DMS153 treated with DMSO at 0.1 percent for 48 hours (cell line): ENCODE data around the gene SACS.
A peak's percentile ranks its signal among the peaks of the same experiment; 100 is the strongest.
"Not testable (repeated sequence)": the region's sequence is repeated elsewhere in the genome, so short reads cannot be mapped to it uniquely, and the experiment has no call there.

ENCODE experiments used
- DNase-seq: peaks from one replicate; lab custom pipeline; 2025; ENCODE audit not compliant: unreplicated experiment; lab: John Stamatoyannopoulos, UW

The SACS gene

DNA sequence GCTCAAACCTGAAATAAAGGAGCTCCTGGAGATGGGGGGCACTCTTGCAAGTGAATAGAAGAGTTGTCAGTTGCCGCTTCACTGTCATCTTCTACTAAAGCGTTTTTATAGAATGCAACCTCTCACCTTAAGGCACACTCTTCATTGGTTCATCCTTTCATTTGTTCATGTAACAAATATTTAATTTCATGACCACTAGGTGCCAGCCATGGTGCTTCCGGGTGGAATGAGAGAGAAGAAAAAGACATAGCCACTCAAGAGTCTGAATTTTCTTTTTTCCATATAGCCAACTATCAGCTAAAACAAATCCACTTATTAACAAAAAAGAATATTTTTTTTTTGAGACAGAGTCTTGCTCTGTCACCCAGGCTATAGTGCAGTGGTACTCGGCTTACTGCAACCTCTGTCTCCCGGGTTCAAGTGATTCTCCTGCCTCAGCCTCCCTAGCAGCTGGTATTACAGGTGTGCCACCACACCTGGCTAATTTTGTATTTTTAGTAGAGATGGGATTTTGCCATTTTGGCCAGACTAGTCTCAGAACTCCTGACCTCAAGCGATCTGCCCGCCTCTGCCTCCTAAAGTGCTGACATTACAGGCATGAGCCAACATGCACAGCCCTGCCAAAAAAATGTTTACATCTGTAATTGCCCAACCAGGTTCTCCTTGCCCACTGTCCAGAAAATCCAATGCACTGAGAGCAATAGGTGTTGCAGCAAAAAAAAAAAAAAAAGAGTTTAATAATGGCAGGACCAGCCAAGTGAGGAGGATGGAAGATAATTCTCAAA is 22.1 kb upstream of the SACS start:
- no peak for DNase-seq

DNA sequence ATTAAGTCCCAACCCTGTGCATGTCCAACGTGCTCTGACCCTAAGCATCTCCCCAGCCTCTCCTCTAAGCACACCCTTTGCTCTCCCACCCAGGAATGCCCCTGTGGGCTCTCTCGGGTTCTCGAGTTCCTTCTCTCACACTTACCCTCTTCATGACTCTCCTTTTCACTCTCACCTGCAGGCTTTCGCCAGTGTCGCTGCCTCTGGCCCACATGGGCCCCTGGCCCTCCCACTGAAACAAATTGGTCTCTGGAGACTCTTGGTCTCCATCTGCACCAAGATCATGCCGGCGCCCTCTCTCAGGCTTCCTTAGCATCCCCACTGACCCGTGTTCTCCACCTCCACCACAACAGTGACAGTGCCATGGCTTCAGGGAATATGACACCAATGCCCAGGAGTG is 19.6 kb upstream of the SACS start:
- no peak for DNase-seq

DNA sequence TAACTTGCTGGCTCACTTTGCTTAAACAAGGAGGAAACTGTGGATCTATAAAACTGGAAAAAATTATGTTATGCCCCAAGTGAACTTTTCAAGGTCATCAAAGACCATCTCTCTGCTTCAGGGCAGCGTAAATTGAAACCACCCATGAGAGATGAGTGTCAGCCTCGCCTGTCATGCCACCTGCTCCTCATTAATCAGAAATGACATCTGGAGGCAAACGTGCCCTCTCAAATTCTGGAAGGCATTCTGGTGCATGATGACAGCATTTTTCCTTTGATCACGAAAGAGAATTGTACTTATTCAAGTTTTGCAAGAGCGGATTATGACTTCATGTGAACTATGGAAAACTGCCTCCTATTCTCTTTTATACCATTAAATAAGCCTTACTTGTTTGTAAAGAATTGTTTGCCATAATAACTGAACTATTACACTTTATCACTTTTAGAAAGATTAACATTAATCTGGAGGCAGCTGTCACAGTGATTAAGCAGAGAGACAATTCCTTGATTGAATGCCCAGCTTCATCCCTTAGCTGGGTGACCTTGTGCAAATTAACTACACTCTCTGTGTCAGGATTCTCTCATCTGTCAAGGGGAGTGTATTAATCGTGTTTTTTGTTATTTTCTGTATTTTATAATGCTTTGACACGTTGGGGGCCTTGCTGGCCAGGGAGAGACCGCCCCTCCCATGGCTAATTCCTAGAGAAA is 17.0 kb upstream of the SACS start:
- DNase-seq: peak; percentile 36

DNA sequence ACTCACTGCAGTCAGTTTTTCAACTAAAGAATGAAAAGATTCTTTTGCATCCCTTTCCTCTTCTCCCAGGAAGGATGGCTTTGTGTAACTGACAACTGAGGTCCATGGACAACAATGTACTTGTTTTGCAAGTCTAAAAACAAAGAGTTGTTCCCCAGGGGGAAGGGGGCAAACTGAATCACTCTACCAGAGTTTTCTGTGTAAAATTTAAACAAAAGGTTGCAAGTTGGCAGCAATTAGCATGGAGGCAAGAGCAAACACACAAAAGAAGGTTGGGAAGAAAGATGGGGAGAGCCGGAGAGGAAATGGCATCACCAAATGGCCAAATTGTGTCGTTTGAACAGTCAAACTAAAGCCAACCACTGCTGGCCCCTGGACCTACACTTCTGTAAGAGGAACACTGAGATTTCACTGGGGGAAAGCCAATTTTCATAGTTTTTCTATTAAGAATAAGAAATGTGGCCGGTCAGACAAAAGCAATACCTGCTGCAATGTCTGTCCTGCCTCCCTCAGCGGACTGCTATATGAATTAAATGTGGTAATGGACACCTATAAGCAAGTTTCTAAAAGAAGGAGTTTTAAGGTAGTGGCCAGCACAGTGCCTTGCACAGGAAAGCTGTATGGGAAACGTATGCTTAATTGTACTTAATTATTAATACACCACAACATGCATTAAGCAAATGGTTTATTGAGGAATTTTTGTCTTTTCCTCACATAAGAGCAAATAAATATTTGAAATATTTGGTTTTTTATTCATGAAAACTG is 16.1 kb upstream of the SACS start:
- DNase-seq: no peak

DNA sequence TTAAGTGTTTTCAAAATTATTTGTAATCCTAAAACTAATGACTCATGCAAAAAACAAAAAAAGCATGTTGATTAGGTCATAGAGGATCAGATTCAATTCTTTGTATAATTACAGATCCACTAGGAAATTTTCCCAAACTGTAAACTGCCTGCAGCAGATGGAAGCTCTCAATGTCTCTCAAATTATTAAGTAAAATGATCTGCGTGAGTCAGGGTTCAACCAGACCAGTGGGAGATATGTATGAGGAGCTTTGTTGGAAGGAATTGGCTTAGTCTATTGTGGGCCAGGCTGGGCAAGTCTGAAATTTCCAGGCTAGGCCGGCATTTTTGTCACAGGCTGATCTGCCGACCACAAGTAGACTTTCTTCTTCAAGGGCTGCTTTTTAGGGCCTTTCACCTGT is 14.4 kb upstream of the SACS start:
- DNase-seq: no peak

DNA sequence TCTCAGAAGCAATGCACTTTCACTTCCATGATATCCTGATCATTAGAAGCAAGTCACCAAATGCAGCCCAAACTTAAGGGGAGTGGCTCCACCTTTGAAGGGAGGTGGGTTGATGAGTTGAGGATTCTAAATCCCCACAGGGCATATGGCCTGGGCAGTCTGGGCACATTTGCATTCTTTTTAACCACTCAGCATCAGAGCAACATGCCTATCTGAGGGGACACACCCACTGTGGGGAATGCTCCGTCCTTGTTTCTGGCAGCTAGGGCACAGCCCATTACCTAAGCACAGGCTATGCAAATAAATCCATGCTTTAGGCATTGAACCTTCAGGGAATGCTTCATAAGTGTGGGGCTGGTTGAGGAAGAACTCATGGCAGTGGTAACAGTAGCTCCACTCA is 12.3 kb upstream of the SACS start:
- no peak for DNase-seq

DNA sequence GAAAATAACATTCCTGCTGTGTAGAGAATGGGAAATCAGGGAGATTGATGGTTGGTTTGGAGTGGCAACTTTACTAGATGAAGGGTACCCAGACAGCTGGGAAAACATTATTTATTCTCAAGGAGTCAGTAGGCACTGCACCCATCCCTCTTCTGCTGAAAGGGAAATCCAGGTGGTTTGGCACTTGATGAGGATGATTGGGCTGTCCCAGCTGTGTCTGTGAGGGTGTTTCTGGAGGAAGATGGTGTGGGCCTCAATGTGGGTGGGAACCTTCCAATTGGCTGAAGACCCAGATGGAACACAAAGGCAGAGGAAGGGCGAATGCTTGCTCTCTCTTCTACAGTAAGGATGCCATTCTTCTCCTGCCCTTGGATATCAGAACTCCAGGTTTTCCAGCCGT is 10.4 kb upstream of the SACS start:
- no peak for DNase-seq

DNA sequence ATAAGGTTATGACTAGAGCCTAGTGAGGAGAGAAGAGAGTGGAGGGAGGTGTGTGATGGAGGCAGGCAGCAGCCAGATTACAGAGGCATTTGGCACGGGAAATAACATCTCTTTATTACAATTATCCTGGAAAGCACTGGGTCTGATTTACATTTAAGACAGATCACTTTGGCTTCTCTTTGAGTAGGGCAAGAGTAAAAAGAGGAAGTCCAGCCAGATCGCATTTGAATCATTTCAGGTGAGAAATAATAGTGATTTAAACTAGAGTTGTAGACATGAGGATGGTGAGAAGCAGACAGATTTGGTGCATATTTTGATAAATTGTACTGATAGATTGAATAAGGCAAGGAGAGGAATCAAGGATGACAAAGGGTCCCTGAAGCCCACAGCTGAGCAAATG is 9.6 kb upstream of the SACS start:
- no peak for DNase-seq

DNA sequence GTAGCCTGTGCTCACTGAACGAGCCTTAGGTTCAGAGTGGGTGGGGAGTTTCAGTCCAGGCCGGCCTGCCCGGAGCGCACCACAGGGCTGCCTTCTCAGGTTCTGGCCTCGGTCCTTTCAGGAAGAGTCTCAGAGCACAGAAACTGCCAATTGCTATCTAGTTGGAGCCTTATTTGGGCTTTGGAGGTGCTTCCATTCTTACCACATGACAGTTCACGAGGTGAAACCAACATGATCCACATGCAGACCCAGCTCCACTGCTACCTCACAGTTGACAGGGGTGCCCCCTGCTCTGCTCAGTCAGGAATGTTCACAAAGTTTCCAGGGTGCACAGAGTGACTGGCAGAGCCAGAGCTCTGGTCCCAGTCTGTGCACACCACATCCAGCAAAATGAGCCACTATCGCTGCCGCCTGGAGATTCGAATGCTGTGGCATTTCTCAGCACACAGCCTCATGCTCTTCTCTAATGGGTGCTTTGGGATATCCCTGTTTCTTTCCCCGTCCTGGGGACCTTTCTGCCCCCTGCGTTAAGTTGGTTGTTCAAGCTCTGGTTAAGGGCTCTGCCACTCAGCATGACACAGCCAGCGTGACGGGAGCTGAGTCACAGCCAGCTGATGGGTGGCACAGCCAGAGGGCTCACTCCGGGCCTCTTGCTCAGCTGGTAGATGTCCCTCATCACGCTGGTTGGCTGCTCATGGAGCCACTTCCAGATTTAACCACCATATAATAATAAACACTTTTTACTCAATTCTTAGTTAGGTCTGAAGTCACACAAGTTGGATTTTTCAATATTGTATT is 7.5 kb upstream of the SACS start:
- no peak for DNase-seq

DNA sequence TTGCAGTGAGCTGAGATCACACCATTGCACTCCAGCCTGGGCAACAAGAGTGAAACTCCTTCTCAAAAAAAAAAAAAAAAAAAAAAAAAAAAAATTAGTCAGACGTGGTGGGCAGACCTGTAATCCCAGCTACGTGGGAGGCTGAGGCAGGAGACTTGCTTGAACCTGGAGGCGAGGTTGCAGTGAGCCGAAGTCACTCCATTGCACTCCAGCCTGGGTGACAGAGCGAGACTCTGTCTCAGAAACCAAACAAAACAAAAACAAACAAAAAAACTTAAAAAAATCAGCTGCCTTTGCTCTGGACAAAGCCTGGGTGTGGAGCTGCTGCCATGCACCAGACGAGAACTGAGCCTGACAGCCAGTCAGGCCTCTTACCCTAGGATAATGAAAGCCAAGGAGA is 6.8 kb upstream of the SACS start:
- not testable (repeated sequence) for DNase-seq

DNA sequence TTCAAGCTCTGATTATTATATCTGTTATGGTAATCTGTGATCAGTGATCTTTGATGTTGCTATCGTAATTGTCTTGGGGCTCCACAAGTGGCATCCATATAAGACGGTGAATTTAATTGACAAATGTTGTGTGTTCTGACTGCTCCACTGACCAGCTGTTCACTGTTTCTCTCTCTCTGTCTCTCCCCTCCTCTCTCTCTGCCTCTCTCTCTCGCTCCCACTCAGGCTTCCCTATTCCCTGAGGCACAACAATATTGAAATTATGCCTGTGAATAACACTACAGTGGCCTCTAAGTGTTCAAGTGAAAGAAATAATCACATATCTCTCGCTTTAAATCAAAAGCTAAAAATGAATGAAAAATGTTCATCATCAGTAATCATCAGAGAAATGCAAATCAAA is 4.4 kb upstream of the SACS start:
- no peak for DNase-seq

DNA sequence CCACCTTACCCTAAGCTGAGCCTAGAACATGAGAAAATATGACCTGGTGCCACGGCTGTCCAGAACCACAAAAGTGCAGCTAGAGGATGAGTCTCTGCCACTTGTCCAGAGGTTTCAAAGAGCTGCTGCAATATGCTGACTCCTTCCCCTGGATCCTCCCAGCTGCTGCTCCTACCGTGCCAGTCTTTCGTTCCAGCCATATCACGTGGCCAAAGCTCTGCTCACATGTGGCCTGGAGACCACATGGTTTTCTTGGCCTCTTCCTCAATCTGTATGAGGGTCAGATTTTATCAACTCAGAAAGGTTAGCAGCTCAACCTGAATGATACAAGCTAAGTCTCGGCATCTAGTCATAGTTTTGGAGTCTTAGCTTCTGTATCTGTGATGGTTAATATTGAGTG is 3.2 kb upstream of the SACS start:
- DNase-seq: no peak

DNA sequence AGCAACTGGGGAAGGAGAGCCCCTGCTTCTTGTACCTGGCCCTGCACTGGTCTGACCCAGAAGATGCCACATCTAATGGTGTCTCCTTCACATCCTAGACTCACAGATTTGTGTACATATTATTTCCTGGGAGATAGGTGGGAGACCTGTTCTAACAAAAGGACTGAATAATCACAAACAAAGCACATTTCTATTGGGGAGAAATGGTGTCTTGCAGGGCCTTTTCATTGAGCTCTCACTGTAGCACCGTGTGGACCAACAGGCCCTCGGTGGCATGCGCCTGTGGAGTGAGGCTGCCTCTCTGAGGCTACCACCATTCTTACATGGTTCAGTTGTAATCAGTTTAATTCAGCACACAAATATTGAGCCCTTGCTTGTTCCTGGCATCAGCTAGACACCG is 989 bp upstream of the SACS start:
- no peak for DNase-seq

DNA sequence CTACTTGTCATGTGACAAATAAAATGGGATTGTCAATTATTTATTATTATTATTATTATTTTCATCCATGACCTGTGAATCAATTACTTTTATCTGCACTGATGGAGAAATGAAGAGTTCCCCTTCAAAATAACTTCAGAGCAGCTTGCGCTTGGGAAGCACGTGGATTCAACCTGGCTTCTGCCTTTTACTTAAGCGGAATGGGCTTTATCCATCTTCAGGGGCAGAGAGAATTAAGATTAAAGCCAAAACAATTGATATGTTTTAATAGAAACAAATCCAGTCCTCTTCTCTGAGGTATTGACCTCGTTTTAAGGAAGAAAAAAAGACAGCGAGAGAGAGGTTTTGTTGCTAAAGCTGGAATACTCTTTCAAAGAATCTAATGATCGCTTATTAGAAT is 876 bp downstream of the SACS start:
- DNase-seq: no peak

DNA sequence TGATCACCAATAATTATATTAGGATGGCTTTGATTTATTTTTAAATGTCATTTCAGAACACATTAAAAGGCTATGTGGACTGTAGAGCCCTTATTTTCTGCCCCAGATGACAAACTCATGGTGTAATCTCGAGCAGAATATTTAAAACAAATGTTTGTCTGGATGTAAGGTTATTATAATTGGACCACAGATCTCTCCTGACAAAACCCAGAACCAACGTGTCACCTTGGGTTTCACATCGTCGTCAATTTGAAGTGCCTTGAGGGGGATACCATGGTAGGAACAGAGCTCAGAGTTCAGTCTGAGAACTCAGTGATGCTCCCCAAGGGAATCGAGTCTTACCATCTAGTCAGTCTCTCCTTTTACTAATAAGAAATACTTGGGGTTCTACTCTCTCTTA is 2.8 kb downstream of the SACS start:
- no peak for DNase-seq

DNA sequence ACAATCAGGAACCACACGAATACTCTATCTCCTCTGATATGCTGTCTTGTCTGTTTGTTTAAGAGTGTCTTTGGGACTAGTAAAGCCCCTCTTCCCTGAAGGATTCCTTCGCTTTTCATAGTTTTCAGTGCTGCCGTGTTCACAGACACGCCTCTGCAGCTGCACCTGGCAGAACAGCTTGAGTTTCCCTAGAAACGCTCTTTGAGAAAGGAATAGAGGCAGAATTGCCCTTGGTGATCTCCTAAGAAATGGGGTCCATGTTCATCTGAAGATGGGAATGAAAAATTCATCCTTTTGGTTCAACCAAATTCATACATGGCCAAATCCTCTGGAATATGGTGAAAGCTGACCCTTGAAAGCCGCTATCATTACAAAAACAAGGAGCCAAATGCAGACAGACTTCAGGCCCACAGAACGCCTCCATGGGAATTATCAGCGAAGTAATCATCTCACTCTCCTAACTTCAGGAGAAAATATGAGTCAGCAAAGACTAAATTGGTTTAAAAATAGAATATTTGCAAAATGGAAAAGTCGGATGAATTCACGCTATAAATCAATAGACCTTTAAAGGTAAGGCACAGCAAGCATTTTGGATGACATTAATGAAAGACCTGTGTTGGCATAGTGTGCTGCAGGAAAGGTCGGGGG is 5.5 kb downstream of the SACS start:
- no peak for DNase-seq

DNA sequence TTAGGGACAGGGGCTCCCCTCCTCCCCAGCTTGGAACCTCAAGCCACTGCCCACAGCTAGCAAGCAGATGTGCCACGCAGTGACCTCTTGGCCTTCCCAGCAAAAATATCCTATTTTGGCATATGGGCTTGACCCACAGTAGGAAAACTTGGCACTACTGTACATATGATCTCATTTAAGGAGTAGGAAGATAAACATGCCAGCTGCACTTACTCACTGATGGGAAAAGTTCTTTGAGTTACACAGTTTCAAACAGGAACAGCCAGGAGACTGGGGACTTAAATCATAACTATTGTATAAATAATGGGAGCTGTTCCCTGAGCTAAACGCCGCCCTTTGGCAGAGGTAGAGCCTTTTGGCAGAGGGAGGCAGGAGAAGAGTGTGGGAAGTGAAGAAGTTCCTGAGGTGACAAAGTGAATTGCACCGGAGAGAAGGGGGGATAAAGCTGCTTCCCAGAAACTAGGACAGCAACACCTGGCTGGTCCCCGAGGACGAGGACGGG is 6.1 kb downstream of the SACS start:
- DNase-seq: no peak

DNA sequence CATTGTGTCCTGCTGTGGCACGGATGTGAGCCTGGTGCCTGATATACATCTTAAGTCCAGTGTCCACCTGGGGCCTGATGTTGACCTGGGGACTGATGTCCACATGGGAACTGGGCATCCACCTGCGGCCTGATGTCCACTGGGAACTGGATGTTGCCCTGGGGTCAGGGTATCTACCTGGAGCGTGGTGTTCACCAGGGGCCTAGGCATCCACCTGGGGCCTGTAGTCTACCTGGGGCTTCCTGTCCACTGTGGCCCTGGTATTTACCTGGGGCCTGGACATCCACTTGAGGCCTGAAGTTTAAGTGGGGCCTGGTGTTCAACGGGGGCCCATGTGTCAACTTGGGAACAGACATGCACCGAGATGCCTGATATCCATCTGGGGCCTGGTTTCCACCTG is 11.9 kb downstream of the SACS start:
- no peak for DNase-seq

DNA sequence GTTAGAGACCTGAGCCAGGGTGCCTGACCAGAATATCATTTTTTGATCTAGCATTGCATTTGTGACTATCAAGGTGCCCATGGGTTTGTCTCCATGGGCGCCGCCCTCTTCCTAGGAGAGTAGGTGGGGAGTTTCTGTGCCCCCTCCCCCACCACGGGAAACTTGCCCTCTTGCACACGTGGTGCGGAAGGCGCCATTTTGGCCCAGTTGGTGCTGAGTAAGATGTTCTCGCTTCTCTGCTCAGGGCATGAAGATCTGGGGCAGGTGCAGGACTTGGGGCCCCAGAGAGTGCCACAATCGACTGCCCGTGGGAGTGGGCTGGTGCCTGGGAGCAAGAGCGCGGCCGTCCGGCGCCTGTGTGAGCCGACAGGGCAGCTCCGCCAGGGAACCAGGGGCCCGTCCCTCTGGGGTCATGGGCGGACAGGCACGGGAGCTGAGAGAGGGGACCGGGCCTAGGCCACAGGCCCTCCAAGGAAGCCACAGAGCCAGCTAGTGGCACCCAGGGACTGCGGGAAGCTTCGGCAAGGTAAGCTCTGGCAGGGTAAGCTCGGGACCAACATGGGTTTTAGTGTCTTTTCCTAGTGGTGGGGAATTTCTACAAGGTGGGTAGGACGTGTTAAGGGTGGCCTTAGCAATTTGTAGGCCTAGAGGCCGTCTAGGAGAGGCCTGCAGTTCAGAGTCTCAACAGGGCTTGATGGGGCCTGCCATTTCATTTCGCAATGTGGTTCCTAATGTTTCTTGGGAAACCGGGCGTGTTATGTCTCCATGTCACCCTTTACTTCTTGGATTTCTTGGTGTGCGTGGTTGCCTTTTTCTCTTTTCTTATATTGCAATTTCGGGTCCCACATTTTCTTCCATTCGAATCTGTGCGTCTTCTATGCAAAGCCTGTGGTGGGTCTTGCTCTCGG is 14.5 kb downstream of the SACS start:
- no peak for DNase-seq

DNA sequence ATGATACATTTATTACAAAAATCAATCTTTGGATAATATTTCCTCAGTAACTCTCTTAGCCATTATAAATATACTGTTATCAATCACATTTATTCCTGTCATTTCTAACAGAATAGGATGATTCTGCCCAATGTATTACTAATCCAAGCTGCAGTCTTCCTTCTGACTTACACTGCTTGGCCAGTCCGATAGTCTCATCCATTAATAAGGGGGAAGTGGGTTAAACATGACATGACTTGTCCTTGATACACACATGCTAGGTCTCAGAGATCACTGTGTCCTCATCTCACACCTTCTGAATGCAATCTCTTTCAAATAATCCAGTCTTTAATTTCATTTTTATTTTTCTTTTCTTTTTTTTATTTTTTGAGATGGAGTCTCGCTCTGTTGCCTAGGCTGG is 18.8 kb downstream of the SACS start:
- no peak for DNase-seq
